ENCODE data around the gene CLN5.
"Not testable (repeated sequence)": the region's sequence is repeated elsewhere in the genome, so short reads cannot be mapped to it uniquely, and the experiment has no call there.

CLN5 gene

DNA sequence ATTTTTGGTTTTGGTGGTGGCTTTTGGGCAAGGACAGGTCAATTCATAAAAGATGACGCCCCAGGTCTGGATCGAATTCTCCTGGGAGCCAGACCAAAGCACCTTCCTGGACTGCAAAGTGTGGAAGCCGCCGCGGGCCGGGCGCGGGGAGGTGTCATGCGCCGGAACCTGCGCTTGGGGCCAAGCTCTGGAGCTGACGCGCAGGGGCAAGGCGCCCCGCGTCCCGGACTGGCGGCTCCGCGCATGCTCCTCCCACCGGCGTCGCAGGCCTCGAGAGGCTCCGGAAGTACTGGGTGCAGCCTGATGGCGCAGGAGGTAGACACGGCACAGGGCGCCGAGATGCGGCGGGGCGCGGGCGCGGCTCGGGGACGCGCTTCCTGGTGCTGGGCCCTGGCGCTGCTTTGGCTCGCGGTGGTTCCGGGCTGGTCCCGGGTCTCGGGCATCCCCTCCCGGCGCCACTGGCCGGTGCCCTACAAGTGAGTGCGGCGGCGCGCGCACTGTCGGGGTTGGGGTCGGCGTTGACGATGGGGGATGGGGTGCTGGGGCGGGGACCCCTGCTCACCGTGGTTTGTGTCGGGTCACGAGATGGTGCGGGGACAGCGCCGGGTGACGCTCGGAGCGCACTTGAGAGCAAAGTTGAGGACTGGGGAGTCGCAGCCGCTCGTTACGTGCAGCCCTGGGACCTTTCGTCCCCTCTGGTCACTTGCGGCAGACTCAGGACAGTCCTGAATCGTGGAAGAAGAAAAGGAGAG is at the start of gene CLN5:
Gene CLN5, plus strand, starts transcription at position 286 of the 752 bp plus-strand sequence. Its CDS starts 18 bp downstream, at position 304.
- DNase-seq (ENCODE audit: low read depth in 2 of 3, low spot score in 1 of 3), result peak; percentile 80 to 92 (median 89)

DNA sequence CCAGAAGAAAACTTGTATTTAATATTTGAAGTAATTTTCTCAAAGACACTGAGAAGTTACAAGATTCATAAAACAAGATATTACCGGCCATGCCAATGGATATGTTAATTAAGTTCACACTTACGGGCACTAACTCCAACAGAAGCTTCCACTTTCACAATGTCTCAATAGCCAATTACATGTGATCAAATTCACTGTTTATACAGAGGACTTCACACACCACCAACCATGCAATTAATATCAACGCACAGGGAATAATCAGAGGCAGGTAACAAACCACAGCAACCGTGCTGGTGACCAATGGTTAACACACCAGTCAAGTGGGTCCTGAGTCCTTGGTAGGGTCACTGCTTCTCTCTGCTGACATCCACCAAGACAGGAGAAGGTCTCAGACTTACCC is 49.5 kb upstream of the CLN5 start:
- DNase-seq (ENCODE audit: low read depth in 2 of 3, low spot score in 1 of 3), result no peak

- DNase-seq (ENCODE audit: low read depth in 2 of 3, low spot score in 1 of 3), result no peak
Measured at GRCh38 chr13:76943646-76944045, 48.2 kb upstream of the CLN5 start.

DNA sequence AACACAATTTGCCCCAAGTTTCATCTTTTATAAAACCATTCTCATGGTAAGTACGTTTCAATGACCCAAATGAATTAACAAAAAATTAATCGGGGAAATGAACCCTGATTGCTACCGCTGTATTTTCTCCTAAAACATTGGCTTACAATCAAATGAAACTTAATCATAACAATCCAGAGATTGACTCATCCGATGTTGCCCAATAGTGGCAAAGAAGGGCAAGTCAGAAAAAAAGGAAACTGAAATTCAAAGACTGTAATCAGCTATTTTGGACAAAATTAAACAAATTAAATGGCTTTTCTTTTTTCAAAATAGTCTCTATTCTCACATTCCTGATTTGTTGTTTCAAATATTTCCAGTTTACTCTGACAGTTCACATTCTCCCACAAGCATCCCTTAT is 47.4 kb upstream of the CLN5 start:
- no peak for DNase-seq (ENCODE audit: low read depth in 2 of 3, low spot score in 1 of 3)

DNA sequence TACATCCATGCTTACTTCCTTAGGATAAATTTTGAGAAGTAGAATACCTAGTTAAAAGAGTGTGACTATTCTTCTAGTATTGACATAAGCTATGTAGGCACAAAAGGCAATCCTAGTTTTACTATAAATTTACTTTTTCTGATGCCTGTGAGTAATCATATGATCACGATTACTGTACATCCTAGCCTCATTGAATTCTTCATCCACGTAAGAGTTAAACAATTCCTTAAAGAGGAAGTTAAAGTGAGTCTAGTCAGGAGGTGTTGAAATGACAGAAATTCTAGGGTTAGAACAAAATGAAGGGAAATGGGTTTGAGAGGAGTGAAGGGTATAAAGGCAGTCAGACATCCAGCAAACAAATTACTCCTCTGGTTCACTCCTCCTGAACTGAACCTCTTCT is 43.7 kb upstream of the CLN5 start, which contains the start of gene ACOD1:
Gene ACOD1, plus strand, starts transcription at position 363 of the 400 bp plus-strand sequence. CDS start 48 bp downstream, outside the sequence.
- no peak for DNase-seq (ENCODE audit: low read depth in 2 of 3, low spot score in 1 of 3)

DNA sequence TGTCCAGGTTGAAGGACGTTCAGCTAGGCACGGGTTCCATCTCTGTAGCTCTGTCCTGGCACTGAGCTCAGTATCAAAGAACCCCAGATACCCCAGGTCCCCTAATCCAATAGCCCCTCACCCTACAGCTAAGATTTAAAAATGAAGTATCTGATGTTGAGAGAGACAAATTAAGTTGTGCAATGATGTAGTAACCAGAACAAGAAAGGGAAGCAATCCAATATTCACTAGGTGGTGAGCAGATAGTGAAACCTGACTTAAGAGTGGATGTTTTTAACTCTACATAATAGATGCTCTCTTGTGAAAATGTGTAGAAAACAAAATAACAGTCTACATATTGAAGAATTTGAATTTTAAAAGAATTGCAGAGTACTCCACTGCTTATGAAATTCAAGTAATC is 41.8 kb upstream of the CLN5 start:
- no peak for DNase-seq (ENCODE audit: low read depth in 2 of 3, low spot score in 1 of 3)

DNA sequence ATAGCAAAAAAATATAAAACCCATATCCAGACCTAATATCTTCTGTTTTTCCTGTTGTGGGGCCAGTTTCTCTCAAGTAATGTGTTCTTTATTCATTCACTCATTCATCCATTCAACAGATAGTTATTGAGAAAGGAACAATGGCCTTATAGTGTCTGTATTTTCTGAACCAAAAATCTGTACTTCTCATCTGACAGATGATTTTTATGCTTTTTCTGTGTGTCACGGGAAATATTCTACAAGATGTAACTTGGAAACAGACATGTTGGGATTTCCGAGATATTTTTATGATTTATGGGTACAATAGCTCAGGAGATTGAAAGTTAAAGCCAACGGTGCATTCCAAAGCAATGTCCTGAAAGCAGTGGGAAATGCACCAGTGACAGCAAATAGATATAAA is 37.9 kb upstream of the CLN5 start:
- DNase-seq (ENCODE audit: low read depth in 2 of 3, low spot score in 1 of 3), result no peak

DNA sequence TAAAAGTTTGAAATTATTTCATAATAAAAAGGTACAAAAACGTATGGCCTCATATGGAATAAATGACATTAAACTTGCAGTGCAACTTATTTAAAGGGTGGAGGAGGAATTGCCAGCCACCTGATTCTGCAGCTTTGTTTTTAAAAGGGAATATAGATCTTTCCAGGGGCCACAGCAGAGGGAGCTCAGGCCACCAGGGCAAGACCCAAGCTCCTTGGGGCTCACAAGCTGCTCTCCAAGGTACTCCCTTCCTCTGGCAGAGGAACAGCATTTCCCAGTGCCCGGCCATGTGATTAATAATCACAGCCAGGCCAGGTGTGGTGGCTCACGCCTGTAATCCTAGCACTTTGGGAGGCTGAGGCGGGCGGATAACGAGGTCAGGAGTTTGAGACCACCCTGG is 37.3 kb upstream of the CLN5 start:
- no peak for DNase-seq (ENCODE audit: low read depth in 2 of 3, low spot score in 1 of 3)

GRCh38 chr13:76955193-76955592 is 36.7 kb upstream of the CLN5 start:
- no peak for DNase-seq (ENCODE audit: low read depth in 2 of 3, low spot score in 1 of 3)

- no peak for DNase-seq (ENCODE audit: low read depth in 2 of 3, low spot score in 1 of 3)
Measured at GRCh38 chr13:76955661-76956060, 36.2 kb upstream of the CLN5 start.

- DNase-seq (ENCODE audit: low read depth in 2 of 3, low spot score in 1 of 3), result no peak
Measured at GRCh38 chr13:76958841-76959432, 32.9 kb upstream of the CLN5 start.

GRCh38 chr13:76959734-76960133 is 32.1 kb upstream of the CLN5 start:
- not testable (repeated sequence) for DNase-seq (ENCODE audit: low read depth in 2 of 3, low spot score in 1 of 3)

- no peak for DNase-seq (ENCODE audit: low read depth in 2 of 3, low spot score in 1 of 3)
Measured at GRCh38 chr13:76965759-76966421, 26.0 kb upstream of the CLN5 start.

DNA sequence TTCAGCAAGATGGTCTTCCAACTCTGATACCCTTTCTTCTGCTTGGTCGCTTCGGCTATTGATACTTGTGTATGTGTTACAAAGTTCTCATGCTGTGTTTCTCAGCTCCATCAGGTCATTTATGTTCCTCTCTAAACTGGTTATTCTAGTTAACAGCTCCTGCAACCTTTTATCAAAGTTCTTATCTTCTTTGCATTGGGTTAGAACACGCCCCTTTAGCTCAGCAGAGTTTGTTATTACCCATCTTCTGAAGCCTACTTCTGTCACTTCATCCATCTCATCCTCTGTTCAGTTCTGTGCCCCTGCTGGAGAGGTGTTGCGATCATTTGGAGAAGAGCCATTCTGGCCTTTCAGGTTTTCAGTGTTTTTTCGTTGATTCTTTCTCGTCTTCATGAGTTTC is 24.9 kb upstream of the CLN5 start:
- DNase-seq (ENCODE audit: low read depth in 2 of 3, low spot score in 1 of 3), result no peak

- no peak for DNase-seq (ENCODE audit: low read depth in 2 of 3, low spot score in 1 of 3)
Measured at GRCh38 chr13:76968041-76968440, 23.8 kb upstream of the CLN5 start.

DNA sequence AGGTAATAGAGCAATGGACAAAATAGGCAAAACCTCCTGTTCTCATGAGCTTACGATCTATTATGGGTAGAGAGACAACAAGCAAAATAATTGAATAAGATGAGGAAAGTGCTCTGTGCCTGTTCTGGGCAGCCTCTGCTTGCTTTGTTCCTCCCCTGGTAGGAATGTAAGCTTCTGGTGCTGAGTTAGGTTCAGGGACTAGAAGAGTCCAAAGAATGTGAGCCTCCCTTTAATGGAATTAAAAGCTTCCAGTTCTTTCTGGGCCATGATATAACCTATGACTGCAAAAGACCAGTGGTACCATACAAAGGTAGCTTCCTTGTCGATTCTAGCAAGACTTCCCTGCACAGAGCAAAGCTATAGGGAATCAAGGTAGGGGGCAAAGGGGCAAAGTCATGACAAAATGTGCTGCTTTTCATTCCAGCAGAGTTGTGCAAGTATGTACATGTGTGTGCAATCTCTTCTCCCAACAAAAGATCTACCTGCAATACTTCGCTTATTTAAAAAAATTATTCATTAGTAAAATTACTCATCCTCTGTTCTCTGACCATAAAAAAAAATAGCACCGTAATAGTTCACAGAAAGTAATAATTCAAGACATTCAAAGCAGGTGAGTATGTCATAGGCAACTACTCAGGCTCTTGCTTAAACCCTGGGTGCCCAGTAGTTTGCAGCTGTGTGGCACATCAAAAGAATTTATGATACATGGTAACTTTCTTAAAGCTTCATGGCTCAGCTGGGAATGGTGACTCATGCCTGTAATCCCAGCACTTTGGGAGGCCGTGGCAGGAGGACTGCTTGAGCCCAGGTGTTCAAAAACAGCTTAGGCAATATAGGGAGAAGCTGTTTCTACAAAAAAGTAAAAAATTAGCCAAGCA is 22.2 kb upstream of the CLN5 start:
- no peak for DNase-seq (ENCODE audit: low read depth in 2 of 3, low spot score in 1 of 3)

DNA sequence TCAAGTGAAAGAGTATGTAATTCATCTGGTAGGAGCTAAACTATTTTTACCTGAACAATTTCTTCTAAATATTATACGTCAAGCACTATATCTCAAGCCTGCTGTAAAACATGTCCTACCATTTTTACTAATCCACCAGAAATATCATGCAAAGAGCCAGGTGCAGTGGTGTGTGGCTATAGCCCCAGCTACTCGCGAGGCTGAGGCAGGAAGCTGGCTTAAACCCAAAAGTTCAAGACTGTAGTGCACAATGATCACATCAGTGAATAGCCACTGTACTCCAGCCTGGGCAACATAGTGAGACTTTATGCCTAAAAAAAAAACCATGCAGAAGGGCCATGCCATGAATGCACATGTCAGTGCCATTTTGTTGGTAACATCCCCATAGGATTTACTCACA is 20.7 kb upstream of the CLN5 start:
- no peak for DNase-seq (ENCODE audit: low read depth in 2 of 3, low spot score in 1 of 3)

GRCh38 chr13:76971851-76972829 is 19.7 kb upstream of the CLN5 start:
- no peak for DNase-seq (ENCODE audit: low read depth in 2 of 3, low spot score in 1 of 3)

GRCh38 chr13:76973920-76974617 is 17.8 kb upstream of the CLN5 start:
- DNase-seq (ENCODE audit: low read depth in 2 of 3, low spot score in 1 of 3), result no peak

- no peak for DNase-seq (ENCODE audit: low read depth in 2 of 3, low spot score in 1 of 3)
Measured at GRCh38 chr13:76974618-76974975, 17.3 kb upstream of the CLN5 start.
